ENCODE results near the gene KCTD7. TPM values are rescaled to one million over a fixed set of nuclear protein-coding genes. Genes with fewer than 3 reads are reported as not detected.
"Not testable (repeated sequence)": the region's sequence is repeated elsewhere in the genome, so short reads cannot be mapped to it uniquely, and the experiment has no call there.

Gene KCTD7
- total RNA-seq, 3 donors from 2014 or later: 13.4 to 25.4 (median 18.0) TPM

- Histone ChIP-seq H3K27me3 (no peaks in the 10 kb centered on the region), H3K9me3 (no peaks in the 10 kb centered on the region), H3K27ac (peak overlapping the region in 1 of 2 donors; percentile 10), H3K4me1 (no peaks in the 10 kb centered on the region), H3K36me3 (peaks cover 8% of the 10 kb centered on the region), H3K4me3 (no peak overlapping the region)
- no peak for DNase-seq (ENCODE audit: low spot score in 2 of 2)
- TF ChIP-seq POLR2AphosphoS5 (IDR thresholded peaks at IDR 0.05) (no peak), POLR2A (IDR thresholded peaks at IDR 0.05) (no peak), CTCF (IDR thresholded peaks at IDR 0.05) (no peak)
- intact Hi-C loops (cut with DNase I; ENCODE audit: low total_unique reads): no loop called here
Measured at GRCh38 chr7:66640802-66641525, 12.3 kb downstream of the KCTD7 start.

- peaks cover 8% of the 10 kb centered on the region for H3K36me3 ChIP-seq
- H3K4me1 ChIP-seq: no peaks in the 10 kb centered on the region
- TF ChIP-seq CTCF (IDR thresholded peaks at IDR 0.05) (no peak), POLR2AphosphoS5 (IDR thresholded peaks at IDR 0.05) (no peak), POLR2A (IDR thresholded peaks at IDR 0.05) (no peak)
- intact Hi-C loops (cut with DNase I; ENCODE audit: low total_unique reads): no loop called here
- H3K4me3 ChIP-seq: no peak overlapping the region
- H3K27me3 ChIP-seq: no peaks in the 10 kb centered on the region
- no peak for DNase-seq (ENCODE audit: low spot score in 2 of 2)
- H3K9me3 ChIP-seq: no peaks in the 10 kb centered on the region
- no peak overlapping the region for H3K27ac ChIP-seq
Measured at GRCh38 chr7:66641526-66641871, 12.8 kb downstream of the KCTD7 start.

- intact Hi-C loops (cut with DNase I; ENCODE audit: low total_unique reads): no loop called here
- TF ChIP-seq POLR2AphosphoS5 (IDR thresholded peaks at IDR 0.05): no peak
- no peak for TF ChIP-seq POLR2A (IDR thresholded peaks at IDR 0.05)
- no peak for TF ChIP-seq CTCF (IDR thresholded peaks at IDR 0.05)
- Histone ChIP-seq H3K27ac (no peak overlapping the region), H3K36me3 (peaks cover 8% of the 10 kb centered on the region), H3K27me3 (no peaks in the 10 kb centered on the region), H3K4me1 (no peaks in the 10 kb centered on the region), H3K9me3 (no peaks in the 10 kb centered on the region), H3K4me3 (no peak overlapping the region)
- DNase-seq (ENCODE audit: low spot score in 2 of 2): no peak
Measured at GRCh38 chr7:66642186-66642585, 13.5 kb downstream of the KCTD7 start.

GRCh38 chr7:66642932-66643331 lies 14.3 kb downstream of the KCTD7 start:
- no peaks in the 10 kb centered on the region for H3K27me3 ChIP-seq
- peaks cover 8% of the 10 kb centered on the region for H3K36me3 ChIP-seq
- no peak overlapping the region for H3K27ac ChIP-seq
- intact Hi-C loops (cut with DNase I; ENCODE audit: low total_unique reads): no loop called here
- H3K9me3 ChIP-seq: no peaks in the 10 kb centered on the region
- no peaks in the 10 kb centered on the region for H3K4me1 ChIP-seq
- no peak overlapping the region for H3K4me3 ChIP-seq
- no peak for DNase-seq (ENCODE audit: low spot score in 2 of 2)
- TF ChIP-seq POLR2AphosphoS5 (IDR thresholded peaks at IDR 0.05): no peak
- no peak for TF ChIP-seq CTCF (IDR thresholded peaks at IDR 0.05)
- no peak for TF ChIP-seq POLR2A (IDR thresholded peaks at IDR 0.05)

DNA sequence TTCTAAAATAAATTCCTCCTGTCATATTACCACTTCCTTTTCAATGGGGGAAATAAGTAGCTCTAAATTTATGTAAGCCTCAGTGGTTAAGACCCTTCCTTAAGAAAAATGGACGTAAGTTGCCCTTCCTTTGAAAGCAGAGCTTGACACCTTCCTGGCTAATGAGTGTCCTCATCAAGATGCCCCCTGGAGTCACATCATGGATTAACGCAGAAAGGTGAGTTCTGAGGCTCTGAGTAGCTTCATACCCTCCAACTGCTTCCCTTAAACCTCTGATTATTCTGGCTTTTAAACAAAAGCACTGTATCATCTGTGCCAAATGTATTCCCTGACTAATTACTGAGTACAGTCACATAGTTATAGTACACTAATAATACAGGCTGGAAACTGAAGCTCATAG lies 14.7 kb downstream of the KCTD7 start:
- H3K27ac ChIP-seq: no peak overlapping the region
- intact Hi-C loops (cut with DNase I; ENCODE audit: low total_unique reads): no loop called here

DNA sequence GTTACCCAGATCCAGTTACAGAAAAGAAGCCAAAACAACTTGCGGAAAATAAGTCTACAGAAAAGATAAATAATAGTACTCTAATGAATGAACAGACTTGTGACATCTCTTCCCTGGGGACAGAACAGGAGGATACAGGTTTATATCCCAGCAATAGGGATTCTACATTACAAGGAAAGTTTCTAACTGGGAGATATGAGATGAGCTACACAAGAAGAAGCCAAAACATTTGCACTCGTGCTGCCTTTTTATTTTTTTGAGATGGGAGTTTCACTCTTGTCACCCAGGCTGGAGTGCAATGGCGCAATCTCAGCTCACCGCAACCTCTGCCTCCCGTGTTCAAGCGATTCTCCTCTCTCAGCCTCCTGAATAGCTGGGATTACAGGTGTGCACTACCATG lies 22.3 kb downstream of the KCTD7 start:
- intact Hi-C loops (cut with DNase I; ENCODE audit: low total_unique reads); DNase-seq (ENCODE audit: low spot score in 2 of 2): not testable (repeated sequence)

More for the DNA sequence above, 14.7 kb downstream of the KCTD7 start:
- TF ChIP-seq POLR2A (IDR thresholded peaks at IDR 0.05): no peak
- no peak for TF ChIP-seq POLR2AphosphoS5 (IDR thresholded peaks at IDR 0.05)
- no peak for TF ChIP-seq CTCF (IDR thresholded peaks at IDR 0.05)
- no peak overlapping the region for H3K4me3 ChIP-seq
- peaks cover 8% of the 10 kb centered on the region for H3K36me3 ChIP-seq
- H3K4me1 ChIP-seq: no peaks in the 10 kb centered on the region
- no peaks in the 10 kb centered on the region for H3K9me3 ChIP-seq
- no peaks in the 10 kb centered on the region for H3K27me3 ChIP-seq
- no peak for DNase-seq (ENCODE audit: low spot score in 2 of 2)

More for the DNA sequence above, 22.3 kb downstream of the KCTD7 start:
- H3K4me1 ChIP-seq, H3K4me3 ChIP-seq, H3K9me3 ChIP-seq, H3K36me3 ChIP-seq, H3K27ac ChIP-seq, H3K27me3 ChIP-seq: not testable (repeated sequence)

Measured in breast epithelium (tissue), 4 donors.